RWPE2 (cell line): ENCODE measurements around the gene RPTOR.

Experiments used
- ATAC-seq: fragments of 200-7000 bp; cut with Tn5 transposase; 3 replicates; pipeline ENCODE4 v1.9.1; 2021; ENCODE audit warnings: low read depth
- DNase-seq: peaks from one replicate; pipeline ENCODE4 v3.0.0-alpha.2; 2020; ENCODE audit warnings: low spot score
- H3K27ac ChIP-seq: fragments of 450-650 bp; 2 replicates; pipeline ENCODE4 v1.5.1; 2017; ENCODE audit warnings: mild to moderate bottlenecking; ENCODE audit not compliant: poor library complexity, severe bottlenecking
- H3K27me3 ChIP-seq: fragments of 250-450 bp; sonication (Bioruptor Pico); 2 replicates; pipeline ENCODE4 v1.5.1; 2021; ENCODE audit warnings: mild to moderate bottlenecking, moderate library complexity; ENCODE audit not compliant: insufficient read depth, poor library complexity, severe bottlenecking
- H3K36me3 ChIP-seq: fragments of 250-450 bp; sonication (Bioruptor Pico); 2 replicates; pipeline ENCODE4 v1.5.1; 2020; ENCODE audit warnings: low read depth, mild to moderate bottlenecking, moderate library complexity
- H3K4me1 ChIP-seq: fragments of 250-450 bp; sonication (Bioruptor Pico); 2 replicates; pipeline ENCODE4 v1.5.1; 2021; ENCODE audit warnings: mild to moderate bottlenecking, moderate library complexity; ENCODE audit not compliant: insufficient read depth, poor library complexity, severe bottlenecking
- H3K4me3 ChIP-seq: fragments of 250-450 bp; sonication (Bioruptor Pico); 2 replicates; pipeline ENCODE4 v1.5.1; 2021; ENCODE audit warnings: mild to moderate bottlenecking, moderate library complexity; ENCODE audit not compliant: severe bottlenecking
- H3K9me3 ChIP-seq: fragments of 250-450 bp; sonication (Bioruptor Pico); 2 replicates; pipeline ENCODE4 v1.5.1; 2021; ENCODE audit warnings: mild to moderate bottlenecking, moderate library complexity; ENCODE audit not compliant: severe bottlenecking
- TF ChIP-seq, protein P1 (sequence below): fragments of 450-650 bp; IDR thresholded peaks from one replicate; pipeline ENCODE4 v1.5.1; 2017; ENCODE audit warnings: mild to moderate bottlenecking, moderate library complexity; ENCODE audit not compliant: poor library complexity, severe bottlenecking

Gene RPTOR, protein sequence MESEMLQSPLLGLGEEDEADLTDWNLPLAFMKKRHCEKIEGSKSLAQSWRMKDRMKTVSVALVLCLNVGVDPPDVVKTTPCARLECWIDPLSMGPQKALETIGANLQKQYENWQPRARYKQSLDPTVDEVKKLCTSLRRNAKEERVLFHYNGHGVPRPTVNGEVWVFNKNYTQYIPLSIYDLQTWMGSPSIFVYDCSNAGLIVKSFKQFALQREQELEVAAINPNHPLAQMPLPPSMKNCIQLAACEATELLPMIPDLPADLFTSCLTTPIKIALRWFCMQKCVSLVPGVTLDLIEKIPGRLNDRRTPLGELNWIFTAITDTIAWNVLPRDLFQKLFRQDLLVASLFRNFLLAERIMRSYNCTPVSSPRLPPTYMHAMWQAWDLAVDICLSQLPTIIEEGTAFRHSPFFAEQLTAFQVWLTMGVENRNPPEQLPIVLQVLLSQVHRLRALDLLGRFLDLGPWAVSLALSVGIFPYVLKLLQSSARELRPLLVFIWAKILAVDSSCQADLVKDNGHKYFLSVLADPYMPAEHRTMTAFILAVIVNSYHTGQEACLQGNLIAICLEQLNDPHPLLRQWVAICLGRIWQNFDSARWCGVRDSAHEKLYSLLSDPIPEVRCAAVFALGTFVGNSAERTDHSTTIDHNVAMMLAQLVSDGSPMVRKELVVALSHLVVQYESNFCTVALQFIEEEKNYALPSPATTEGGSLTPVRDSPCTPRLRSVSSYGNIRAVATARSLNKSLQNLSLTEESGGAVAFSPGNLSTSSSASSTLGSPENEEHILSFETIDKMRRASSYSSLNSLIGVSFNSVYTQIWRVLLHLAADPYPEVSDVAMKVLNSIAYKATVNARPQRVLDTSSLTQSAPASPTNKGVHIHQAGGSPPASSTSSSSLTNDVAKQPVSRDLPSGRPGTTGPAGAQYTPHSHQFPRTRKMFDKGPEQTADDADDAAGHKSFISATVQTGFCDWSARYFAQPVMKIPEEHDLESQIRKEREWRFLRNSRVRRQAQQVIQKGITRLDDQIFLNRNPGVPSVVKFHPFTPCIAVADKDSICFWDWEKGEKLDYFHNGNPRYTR (N-terminal part only)

DNA sequence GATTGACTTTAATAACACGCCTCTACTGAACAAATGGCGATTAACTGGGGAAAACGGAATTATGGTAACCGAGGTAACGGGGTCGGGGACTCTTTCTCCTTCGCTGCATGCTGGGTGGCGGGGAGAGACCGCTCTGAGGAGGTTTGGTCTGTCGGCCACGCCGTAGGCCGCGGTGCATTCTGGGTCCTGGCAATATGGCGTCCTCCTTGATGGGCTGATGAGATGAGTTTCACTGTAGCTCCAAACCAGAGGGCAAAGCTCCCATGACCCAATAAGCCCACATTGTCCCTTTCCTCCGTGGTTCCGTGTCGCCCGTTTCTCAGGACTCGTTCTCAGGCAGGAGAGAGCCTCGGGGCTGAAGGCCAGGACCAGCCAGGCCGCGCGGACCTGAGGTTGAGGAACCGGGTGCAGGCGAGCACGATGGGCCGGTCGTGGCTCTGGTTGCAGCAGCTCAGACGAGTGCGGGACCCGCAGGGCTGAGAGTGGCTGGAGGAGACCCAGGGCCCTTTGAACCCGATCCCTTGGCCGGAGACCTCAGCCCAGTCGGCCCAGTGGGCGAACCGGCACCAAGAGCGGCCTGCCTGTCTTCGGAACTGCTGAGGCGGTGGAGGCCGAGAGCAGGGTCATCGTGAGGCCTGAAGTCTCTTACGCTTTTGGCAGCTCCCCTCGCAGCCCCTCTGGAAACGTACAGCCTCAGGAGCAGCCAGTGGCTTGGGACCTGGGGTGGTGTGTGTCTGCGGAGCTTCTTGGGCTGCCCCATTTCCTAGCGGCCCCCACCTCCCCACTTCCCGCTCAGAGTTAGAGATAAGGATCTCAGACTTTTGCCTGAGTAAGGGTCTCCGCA is at the start of gene RPTOR:
RPTOR (plus strand) TSS at position 184 of the 844 bp plus-strand sequence. CDS start 792 bp downstream, outside the sequence.
- no peaks in the 10 kb centered on the region for H3K27me3 ChIP-seq
- peak within 1 kb of the TSS; percentile 45 for H3K27ac ChIP-seq
- H3K4me3 ChIP-seq = peak within 1 kb of the TSS; percentile 90
- H3K9me3 ChIP-seq = no peaks in the 10 kb centered on the region
- DNase-seq (peak; percentile 90), ATAC-seq (peak; percentile 93)
- TF ChIP-seq, protein P1, sequence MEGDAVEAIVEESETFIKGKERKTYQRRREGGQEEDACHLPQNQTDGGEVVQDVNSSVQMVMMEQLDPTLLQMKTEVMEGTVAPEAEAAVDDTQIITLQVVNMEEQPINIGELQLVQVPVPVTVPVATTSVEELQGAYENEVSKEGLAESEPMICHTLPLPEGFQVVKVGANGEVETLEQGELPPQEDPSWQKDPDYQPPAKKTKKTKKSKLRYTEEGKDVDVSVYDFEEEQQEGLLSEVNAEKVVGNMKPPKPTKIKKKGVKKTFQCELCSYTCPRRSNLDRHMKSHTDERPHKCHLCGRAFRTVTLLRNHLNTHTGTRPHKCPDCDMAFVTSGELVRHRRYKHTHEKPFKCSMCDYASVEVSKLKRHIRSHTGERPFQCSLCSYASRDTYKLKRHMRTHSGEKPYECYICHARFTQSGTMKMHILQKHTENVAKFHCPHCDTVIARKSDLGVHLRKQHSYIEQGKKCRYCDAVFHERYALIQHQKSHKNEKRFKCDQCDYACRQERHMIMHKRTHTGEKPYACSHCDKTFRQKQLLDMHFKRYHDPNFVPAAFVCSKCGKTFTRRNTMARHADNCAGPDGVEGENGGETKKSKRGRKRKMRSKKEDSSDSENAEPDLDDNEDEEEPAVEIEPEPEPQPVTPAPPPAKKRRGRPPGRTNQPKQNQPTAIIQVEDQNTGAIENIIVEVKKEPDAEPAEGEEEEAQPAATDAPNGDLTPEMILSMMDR = no peak
- peaks cover 17% of the 10 kb centered on the region for H3K4me1 ChIP-seq
- H3K36me3 ChIP-seq = peaks cover 23% of the 10 kb centered on the region

DNA sequence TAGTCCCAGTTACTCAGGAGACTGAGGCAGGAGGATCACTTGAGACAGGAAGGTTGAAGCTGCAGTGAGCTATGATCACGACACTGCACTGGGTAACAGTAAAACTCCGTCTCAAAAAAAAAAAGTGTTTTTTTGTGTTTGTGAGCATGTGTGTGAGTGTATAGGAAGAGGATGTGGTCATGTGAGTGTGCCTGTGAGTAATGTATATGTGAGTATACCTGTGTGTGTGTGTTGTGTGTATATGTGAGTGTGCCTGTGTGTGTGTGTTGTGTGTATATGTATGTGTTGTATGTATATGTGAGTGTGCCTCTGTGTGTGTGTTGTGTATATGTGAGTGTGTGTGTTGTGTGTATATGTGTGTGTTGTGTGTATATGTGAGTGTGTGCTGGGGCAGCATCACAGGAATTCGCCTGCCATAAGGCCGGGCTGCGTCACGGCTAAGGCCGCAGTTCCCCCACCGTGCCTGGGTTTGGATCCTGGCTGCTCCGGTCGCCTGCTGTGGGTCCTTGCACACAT is 46.9 kb upstream of the RPTOR start:
- TF ChIP-seq, protein P1 = no peak
- no peak overlapping the region for H3K4me3 ChIP-seq
- no peak for DNase-seq
- no peaks in the 10 kb centered on the region for H3K4me1 ChIP-seq
- no peaks in the 10 kb centered on the region for H3K36me3 ChIP-seq
- no peaks in the 10 kb centered on the region for H3K27me3 ChIP-seq
- no peak overlapping the region for H3K27ac ChIP-seq
- H3K9me3 ChIP-seq = no peaks in the 10 kb centered on the region
- no peak for ATAC-seq

DNA sequence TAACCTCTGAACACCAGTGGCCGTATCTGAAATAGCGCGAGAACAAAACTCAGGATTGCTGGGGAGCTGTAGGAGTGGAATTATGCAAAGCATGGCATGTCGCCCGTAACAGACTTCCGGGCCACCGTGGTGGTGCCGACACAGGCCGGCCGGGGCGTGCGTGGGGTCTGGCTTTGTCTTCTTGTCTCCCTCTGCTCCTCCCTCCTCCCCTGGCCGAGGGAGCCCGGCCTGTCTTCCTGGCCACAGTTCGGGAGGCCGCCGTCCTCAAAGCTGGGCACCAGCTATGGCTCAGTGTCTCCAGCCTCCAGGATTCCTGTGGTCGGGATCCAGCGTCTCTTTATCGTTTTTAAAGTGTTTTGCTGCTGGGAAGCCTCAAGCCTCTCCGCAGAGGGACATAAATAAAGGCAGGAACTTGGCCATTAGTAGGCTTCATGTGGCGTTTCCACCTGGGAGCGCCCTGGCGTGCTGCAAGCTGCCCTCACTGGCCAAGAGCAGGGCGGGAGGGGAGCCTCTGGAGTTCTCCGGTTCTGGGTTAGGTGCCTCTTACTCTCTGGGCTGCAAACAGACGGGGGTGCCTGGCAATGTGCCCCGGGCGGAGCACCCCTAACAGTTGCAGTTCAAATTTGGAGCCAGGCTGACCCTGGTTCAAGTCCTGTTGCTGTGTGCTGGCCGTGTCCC is 46.3 kb upstream of the RPTOR start:
- Histone ChIP-seq H3K27me3 (no peaks in the 10 kb centered on the region), H3K4me1 (no peaks in the 10 kb centered on the region), H3K4me3 (no peak overlapping the region), H3K9me3 (no peaks in the 10 kb centered on the region), H3K27ac (no peak overlapping the region), H3K36me3 (no peaks in the 10 kb centered on the region)
- DNase-seq = no peak
- peak; percentile 17; the same call in 1 of the 3 replicates for ATAC-seq
- TF ChIP-seq, protein P1 = no peak

DNA sequence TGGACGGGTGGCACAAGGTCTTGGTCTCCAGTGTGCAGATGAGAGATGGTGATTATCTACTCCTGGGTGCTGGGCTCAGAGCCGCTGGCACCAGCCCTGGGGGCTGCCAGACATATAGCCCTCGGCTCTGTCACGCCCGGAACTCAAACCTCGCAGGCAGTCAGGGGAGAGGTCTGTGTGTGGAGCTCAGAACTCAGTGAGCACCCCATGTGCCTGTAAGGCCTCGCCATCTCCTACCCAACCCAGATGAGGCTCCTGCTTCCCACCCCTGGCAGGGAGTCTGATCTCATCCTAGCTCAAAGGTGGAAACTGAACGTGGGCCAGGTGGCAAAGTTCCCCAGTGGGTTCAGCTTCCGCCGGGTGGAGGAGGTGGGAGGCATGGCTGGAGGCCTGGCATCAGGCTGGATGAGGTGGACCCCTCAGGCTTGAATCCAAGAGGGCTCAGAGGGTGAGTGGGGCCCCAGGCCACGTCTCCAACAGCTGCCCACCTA is 45.7 kb upstream of the RPTOR start:
- H3K4me3 ChIP-seq = no peak overlapping the region
- no peak overlapping the region for H3K27ac ChIP-seq
- DNase-seq (no peak), ATAC-seq (no peak)
- H3K4me1 ChIP-seq = no peaks in the 10 kb centered on the region
- no peaks in the 10 kb centered on the region for H3K9me3 ChIP-seq
- TF ChIP-seq, protein P1 = no peak
- H3K27me3 ChIP-seq = no peaks in the 10 kb centered on the region
- no peaks in the 10 kb centered on the region for H3K36me3 ChIP-seq
